ENCODE data around the gene LZIC.

DNA sequence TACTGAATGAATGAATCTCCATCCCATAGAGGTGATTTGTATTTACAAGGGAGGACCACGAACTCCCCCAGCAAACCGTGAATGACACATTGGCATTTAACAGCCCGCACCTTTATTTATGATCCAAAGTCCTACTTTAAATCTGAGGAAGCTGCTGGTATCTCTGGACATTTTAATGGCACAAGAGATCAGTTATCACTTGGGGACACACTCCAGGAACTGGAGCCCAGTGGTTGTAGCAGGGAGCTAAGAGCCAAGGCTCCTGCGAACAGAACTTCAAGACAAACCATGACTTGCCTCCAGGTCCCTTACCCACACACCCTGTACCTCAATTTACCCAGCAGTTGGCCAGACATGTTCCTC lies 34.3 kb downstream of the LZIC start:
- no peak for TF ChIP-seq POLR2AphosphoS5 (IDR thresholded peaks at IDR 0.05)
- no peak for TF ChIP-seq POLR2A (IDR thresholded peaks at IDR 0.05)
- TF ChIP-seq, protein P1, sequence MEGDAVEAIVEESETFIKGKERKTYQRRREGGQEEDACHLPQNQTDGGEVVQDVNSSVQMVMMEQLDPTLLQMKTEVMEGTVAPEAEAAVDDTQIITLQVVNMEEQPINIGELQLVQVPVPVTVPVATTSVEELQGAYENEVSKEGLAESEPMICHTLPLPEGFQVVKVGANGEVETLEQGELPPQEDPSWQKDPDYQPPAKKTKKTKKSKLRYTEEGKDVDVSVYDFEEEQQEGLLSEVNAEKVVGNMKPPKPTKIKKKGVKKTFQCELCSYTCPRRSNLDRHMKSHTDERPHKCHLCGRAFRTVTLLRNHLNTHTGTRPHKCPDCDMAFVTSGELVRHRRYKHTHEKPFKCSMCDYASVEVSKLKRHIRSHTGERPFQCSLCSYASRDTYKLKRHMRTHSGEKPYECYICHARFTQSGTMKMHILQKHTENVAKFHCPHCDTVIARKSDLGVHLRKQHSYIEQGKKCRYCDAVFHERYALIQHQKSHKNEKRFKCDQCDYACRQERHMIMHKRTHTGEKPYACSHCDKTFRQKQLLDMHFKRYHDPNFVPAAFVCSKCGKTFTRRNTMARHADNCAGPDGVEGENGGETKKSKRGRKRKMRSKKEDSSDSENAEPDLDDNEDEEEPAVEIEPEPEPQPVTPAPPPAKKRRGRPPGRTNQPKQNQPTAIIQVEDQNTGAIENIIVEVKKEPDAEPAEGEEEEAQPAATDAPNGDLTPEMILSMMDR (IDR thresholded peaks at IDR 0.05), result no peak

Data from sigmoid colon (tissue), 4 donors.